Hepatocyte (in vitro differentiated cells): ENCODE results near the gene LEO1.

Experiments used
- CTCF ChIP-seq: fragments of 200-600 bp; sonication (generic); IDR thresholded peaks from 2 replicates; pipeline ENCODE4 v1.5.1; 2016; ENCODE audit warnings: antibody characterized with exemption, mild to moderate bottlenecking; ENCODE audit not compliant: poor library complexity
- EZH2 ChIP-seq: fragments of 200-600 bp; sonication (generic); IDR thresholded peaks from 2 replicates; pipeline ENCODE4 v1.6.1; 2016; ENCODE audit warnings: antibody characterized with exemption, mild to moderate bottlenecking, borderline replicate concordance

DNA sequence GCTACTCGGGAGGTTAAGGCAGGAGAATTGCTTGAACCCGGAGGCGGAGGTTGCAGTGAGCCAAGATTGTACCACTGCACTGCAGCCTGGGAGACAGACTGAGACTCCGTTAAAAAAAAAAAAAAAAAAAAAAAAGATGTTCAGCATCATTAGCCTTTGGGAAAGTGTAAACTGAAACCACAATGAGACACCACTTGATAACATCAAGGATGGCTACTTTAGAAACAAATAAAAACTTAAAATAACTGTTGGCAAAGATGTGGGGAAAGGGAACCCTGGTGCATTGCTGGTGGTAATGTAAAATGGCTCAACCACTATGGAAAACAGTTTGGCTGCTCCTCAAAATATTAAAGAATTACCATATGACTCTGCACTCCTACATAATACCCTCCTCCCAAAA lies 1.9 kb downstream of the LEO1 start:
- no peak for TF ChIP-seq CTCF
- no peak for TF ChIP-seq EZH2
